DLD1 (cell line): ENCODE measurements around the gene NHSL1.

Experiments used
- in situ Hi-C: cut with HindIII; loops from 2 replicates; pipeline ENCODE4 v1.10.0; 2017; ENCODE audit warnings: low sequenced_read_pairs

The NHSL1 gene

GRCh38 chr6:138499303-138500018 lies at the start of gene NHSL1:
Gene NHSL1 (minus strand): TSS chr6:138499494. CDS start chr6:138499290, 204 bp downstream.
- in situ Hi-C loops = no loop called here

GRCh38 chr6:138546733-138547185 lies 47.5 kb upstream of the NHSL1 start:
- in situ Hi-C loops = no loop called here

GRCh38 chr6:138545621-138545980 lies 46.3 kb upstream of the NHSL1 start:
- in situ Hi-C loops = no loop called here

- in situ Hi-C loops = no loop called here
Measured at GRCh38 chr6:138544501-138544900, 45.2 kb upstream of the NHSL1 start.

- in situ Hi-C loops = no loop called here
Measured at GRCh38 chr6:138543657-138544056, 44.4 kb upstream of the NHSL1 start.

- in situ Hi-C loops = no loop called here
Measured at GRCh38 chr6:138541823-138542481, 42.7 kb upstream of the NHSL1 start.

- in situ Hi-C loops = no loop called here
Measured at GRCh38 chr6:138540468-138540867, 41.2 kb upstream of the NHSL1 start.

- in situ Hi-C loops = no loop called here
Measured at GRCh38 chr6:138539876-138540275, 40.6 kb upstream of the NHSL1 start.

GRCh38 chr6:138538390-138539031 lies 39.2 kb upstream of the NHSL1 start:
- in situ Hi-C loops = no loop called here

- in situ Hi-C loops = no loop called here
Measured at GRCh38 chr6:138537106-138537505, 37.8 kb upstream of the NHSL1 start.

GRCh38 chr6:138535728-138536455 lies 36.6 kb upstream of the NHSL1 start:
- in situ Hi-C loops = no loop called here

- in situ Hi-C loops = no loop called here
Measured at GRCh38 chr6:138533667-138534066, 34.4 kb upstream of the NHSL1 start.

- in situ Hi-C loops = no loop called here
Measured at GRCh38 chr6:138531387-138531786, 32.1 kb upstream of the NHSL1 start.

GRCh38 chr6:138529478-138529877 lies 30.2 kb upstream of the NHSL1 start:
- in situ Hi-C loops = no loop called here

- in situ Hi-C loops = no loop called here
Measured at GRCh38 chr6:138528956-138529355, 29.7 kb upstream of the NHSL1 start.

GRCh38 chr6:138528137-138528536 lies 28.8 kb upstream of the NHSL1 start:
- in situ Hi-C loops = no loop called here

GRCh38 chr6:138527411-138528088 lies 28.3 kb upstream of the NHSL1 start:
- in situ Hi-C loops = no loop called here

- in situ Hi-C loops = no loop called here
Measured at GRCh38 chr6:138526822-138527235, 27.5 kb upstream of the NHSL1 start.

- in situ Hi-C loops = no loop called here
Measured at GRCh38 chr6:138525355-138525754, 26.1 kb upstream of the NHSL1 start.

GRCh38 chr6:138524526-138524925 lies 25.2 kb upstream of the NHSL1 start:
- in situ Hi-C loops = no loop called here
